Activated CD4-positive, alpha-beta T cell treated with anti-CD3 and anti-CD28 coated beads for 48 hours (primary cell): Measurements from ENCODE around the gene MCAM.

Source experiments
- DNase-seq: peaks from one replicate; pipeline ENCODE4 v3.0.0-alpha.2; 2020

The MCAM gene

DNA sequence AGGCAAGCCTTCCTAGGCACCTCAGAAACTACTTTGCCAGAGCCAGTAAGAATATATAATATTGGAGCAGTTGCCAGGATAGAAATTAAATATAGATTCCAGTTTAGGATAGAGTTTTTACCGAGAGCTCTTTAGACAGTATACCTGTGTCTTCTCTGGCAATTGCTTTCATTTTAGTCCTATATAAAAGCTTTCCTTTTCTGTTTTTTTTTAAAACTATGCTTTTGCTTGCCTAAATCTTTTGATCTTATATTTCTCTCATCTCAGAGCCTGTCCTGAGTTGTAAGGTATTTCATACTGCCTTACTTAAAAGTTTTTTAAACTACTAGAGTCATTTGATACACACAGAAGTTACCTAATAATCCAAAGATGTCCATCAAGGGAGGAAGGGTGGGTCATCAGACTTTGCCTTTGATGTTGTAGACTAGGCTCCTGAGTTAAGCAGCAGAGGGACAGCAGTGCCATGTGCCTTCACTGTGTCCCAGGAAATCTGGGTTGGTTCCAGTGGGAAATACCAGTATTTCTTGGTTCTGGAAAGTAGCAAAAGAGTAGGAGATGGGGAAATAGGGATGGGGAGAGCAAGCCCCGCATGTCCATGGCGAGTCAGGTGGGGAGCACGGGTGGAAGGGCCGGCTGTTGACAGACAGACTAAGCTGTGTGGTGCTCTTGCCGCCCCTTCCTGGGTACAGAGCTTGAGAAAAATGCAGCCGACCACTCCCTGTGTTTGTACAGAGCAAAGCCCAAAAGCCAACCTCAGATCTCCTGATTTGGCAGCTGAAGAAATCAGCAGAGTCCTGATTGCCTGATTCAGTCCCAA, 11.2 kb downstream of the MCAM start:
- no peak for DNase-seq

- DNase-seq, result no peak
Measured at GRCh38 chr11:119303227-119303718, 13.7 kb downstream of the MCAM start.

- DNase-seq, result no peak
Measured at GRCh38 chr11:119300198-119300964, 16.5 kb downstream of the MCAM start.

- DNase-seq, result no peak
Measured at GRCh38 chr11:119299416-119299815, 17.5 kb downstream of the MCAM start.

GRCh38 chr11:119298726-119299125, 18.2 kb downstream of the MCAM start:
- DNase-seq, result no peak

DNA sequence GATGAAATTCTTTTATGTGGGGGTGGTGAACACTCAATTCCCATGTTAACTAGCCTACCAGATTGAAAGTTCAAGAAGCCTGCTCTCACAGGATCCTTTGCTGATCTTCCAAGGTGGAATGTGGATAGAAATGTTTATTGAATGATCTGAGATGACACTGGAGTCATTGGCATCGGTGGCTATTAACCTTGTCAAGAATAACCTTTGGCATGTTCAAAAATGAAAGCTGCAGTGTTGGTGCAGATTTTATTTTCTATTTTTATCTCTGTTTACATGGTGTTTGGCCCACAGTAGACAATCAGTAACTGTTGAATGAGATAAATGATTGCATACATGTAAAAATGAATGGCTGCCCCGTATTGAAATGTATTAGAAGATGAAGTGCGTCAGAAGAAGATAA, 19.0 kb downstream of the MCAM start:
- no peak for DNase-seq

- no peak for DNase-seq
Measured at GRCh38 chr11:119295178-119295577, 21.8 kb downstream of the MCAM start.

DNA sequence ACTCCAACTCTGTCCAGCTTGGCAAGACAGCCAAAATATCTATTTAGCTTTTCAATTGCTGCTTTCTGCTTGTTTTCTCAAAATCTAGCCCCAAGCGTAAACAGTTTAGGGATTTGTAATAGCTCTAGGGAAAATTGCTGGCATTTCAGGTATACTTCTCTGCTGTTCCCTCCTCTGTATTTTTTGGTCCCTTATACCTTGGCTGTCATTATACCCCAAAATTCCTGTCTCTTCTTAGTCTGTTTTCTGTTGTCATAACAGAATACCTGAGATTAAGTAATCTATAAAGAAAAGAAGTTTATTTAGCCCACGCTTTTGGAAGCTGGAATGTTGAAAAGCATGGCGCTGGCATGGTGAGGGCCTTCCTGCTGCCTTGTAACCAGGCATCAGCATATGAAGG, 23.5 kb downstream of the MCAM start:
- no peak for DNase-seq

DNA sequence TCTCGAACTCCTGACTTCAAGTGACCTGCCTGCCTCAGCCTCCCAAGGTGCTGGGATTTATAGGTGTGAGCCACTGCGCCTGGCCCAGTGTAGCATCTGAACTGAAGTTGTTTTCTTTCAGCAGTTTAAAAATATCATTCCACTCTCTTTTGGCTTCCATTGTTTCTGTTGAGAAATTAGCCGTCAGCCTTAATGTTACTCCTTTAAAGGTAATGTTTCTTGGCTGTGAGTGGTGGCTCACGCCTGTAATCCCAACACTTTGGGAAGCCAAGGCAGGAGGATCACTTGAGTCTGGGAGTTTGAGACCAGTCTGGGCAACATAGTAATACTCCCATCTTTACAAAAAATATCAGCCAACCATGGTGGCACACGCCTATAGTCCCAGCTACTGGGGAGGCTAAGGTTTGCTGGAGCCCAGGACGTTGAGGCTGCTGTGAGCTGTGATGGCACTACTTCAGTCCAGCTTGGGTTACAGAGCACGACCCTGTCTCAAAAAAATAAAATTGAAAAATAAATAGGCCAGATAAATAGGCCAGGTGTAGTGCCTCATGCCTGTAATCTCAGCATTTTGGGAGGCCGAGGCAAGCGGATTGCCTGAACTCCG, 25.9 kb downstream of the MCAM start:
- no peak for DNase-seq

- DNase-seq, result no peak
Measured at GRCh38 chr11:119288219-119288618, 28.7 kb downstream of the MCAM start.

DNA sequence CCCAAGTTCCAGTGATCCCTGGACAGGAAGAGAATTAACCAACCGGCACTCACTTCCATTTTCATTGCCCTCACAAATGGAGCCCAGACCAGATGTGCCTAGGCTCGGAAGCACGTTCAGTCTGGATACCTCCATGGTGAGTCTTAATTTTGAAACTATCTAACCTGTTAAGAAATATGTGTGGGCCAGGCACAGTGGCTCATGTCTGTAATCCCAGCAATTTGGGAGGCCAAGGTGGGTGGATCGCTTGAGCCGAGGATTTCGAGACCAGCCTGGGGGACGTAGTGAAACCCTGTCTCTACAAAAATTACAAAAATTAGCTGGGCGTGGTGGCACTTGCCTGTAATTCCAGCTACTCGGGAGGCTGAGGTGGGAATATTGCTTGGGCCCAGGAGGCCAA, 31.5 kb downstream of the MCAM start:
- DNase-seq, result no peak

- no peak for DNase-seq
Measured at GRCh38 chr11:119284344-119285157, 32.4 kb downstream of the MCAM start.

- DNase-seq, result no peak
Measured at GRCh38 chr11:119282495-119282894, 34.4 kb downstream of the MCAM start.

- no peak for DNase-seq
Measured at GRCh38 chr11:119277660-119278059, 39.3 kb downstream of the MCAM start.

GRCh38 chr11:119273721-119274120, 43.2 kb downstream of the MCAM start:
- DNase-seq, result no peak

- DNase-seq, result no peak
Measured at GRCh38 chr11:119267645-119268044, 49.3 kb downstream of the MCAM start.

DNA sequence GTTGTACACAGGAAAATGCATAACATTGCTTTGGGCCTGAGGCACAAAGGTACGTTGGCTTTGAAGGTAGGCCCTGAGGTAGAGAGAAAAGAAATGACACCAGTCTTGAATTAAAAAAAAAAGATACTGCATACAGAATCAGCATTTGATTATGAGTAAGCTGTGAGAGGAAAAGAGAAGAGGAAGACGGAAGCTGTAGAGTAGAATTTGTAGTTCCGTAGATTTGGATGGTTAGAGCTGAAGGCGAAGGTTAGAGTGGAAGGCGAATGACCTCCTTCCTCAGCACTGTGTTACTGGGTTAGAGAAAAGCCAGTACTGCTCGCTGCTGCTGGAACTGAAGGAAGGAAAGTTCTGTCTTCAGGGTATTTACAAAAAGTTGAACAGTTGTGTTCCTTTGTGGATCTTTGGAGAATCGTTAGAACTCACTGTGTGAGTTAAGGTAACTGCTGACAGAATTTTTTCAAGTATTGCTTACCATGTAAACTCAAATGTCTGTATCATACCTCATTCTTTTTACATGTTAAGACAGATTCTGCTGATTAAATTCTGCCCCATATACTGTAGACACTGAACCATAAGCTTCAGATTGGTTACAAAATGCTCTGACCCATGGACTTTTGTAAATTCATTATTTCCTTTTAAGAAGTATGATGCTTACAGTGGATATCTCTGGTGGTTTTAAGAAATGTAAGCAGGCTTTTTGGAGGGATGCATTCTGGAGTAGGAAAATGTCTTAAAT, 50.2 kb downstream of the MCAM start:
- DNase-seq, result no peak

- no peak for DNase-seq
Measured at GRCh38 chr11:119266063-119266462, 50.9 kb downstream of the MCAM start.

- no peak for DNase-seq
Measured at GRCh38 chr11:119263352-119263940, 53.5 kb downstream of the MCAM start.

GRCh38 chr11:119262668-119263351, 54.1 kb downstream of the MCAM start:
- no peak for DNase-seq

GRCh38 chr11:119258983-119259382, 57.9 kb downstream of the MCAM start:
- no peak for DNase-seq
